Activated CD4-positive, alpha-beta T cell treated with anti-CD3 and anti-CD28 coated beads for 4 hours (primary cell): ENCODE data around the gene COQ10A.
"Not testable (repeated sequence)": the region's sequence is repeated elsewhere in the genome, so short reads cannot be mapped to it uniquely, and the experiment has no call there.

Experiments
- DNase-seq, 2 donors: peaks; one replicate each; pipeline ENCODE4 v3.0.0-alpha.2; 2020

Gene COQ10A

DNA sequence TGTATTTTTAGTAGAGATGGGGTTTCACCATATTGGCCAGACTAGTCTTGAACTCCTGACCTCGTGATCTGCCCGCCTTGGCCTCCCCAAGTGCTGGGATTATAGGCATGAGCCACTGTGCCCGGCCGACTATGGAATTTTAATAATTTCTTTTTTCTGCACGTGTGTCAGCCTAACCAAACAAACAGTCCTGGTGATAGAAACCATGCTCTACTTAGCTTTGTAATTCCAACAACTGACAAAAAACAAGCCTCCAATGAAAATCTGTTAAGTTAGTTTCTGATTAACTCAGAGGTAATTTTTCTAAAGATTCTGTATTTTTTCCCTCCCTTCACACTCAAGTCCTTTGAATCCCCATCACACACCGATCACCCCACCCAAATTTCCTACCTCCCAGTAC is 15.3 kb downstream of the COQ10A start:
- DNase-seq, result no peak

DNA sequence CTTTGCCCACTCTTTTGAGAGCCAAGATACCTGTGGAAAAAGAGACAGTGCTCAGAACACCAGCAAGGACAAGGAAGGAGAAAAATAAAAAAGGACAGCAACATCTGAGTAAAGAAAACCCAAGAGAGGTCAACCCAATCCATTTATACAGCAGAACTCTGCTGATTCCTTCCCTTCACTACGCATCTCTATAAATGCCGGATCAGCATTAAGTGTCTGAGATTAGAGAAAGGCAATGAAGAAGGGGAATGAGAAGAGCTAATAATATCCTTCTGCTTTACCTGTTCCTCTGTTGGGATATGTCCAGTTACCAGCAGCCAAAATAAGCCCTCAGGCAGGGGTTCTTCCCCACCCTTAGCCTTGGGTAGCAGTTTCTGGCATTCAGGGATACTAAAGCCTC is 15.8 kb downstream of the COQ10A start:
- DNase-seq, result no peak

GRCh38 chr12:56284263-56284662 is 17.5 kb downstream of the COQ10A start:
- not testable (repeated sequence) for DNase-seq

GRCh38 chr12:56286044-56286830 is 19.5 kb downstream of the COQ10A start:
- no peak for DNase-seq

GRCh38 chr12:56288705-56289387 is 22.1 kb downstream of the COQ10A start:
- no peak for DNase-seq

GRCh38 chr12:56293795-56294194 is 27.1 kb downstream of the COQ10A start:
- no peak for DNase-seq

DNA sequence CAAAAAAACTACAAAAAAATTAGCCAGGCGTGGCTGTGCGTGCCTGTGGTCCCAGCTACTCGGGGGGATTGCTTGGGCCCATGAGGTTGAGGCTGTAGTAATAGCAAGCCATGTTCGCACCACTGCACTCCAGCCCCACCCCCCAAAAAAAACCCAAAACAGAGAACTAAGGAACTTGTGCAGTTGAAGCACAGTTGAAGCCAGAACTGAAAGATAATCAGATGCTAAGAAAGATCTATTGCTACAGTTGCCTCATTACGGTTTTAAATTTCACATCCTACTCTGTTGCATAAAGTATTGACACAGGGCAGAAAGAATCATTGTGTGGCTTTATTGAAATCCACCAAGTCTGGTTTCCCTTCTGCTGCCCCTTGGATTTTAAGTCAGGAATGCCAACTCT is 29.6 kb downstream of the COQ10A start:
- DNase-seq, result no peak

- DNase-seq, result no peak
Measured at GRCh38 chr12:56297400-56297799, 30.7 kb downstream of the COQ10A start.

DNA sequence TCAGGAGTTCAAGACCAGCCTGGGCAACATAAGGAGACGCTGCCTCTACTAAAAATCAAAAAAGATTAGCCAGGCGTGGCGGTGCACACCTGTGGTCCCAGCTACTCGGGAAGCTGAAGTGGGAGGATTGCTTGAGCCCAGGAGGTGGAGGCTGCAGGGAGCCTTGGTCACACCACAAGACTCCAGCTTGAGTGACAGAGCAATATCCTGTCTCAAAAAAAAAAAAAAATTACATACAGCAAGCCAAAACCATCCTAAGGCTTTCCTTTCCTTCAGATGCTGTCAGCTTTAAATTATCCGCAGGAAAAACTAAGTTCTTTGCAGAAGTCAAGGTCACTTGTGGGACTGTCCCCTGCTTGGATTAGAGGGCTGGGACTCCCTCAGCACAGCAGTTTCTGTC is 32.1 kb downstream of the COQ10A start:
- DNase-seq, result no peak

DNA sequence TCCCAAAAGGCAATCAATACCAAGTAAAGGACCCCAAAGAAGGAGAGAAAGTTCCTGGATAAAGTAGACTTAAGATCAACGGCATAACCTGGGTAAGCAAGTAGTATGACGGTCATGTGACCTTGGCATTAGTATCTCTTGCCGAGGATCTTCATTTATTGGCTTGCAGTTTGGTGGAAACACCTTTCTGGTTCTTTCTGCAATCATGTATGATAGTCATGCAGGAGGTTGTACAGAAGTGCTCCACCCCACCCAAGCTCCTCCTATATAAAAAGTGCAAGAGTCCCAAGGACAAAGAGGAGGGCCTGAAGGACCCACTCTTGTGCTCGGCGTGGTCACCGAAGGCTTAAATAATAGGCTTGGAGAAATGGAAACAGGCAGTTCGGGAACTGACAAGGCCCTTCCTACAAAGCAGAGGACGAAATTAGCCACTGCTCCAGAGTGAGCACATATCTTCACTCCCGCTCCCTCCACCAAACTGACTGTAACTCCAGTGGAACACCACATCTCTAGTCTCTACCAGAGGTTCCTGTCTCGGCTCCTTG is 32.6 kb downstream of the COQ10A start:
- peak; percentile 25 to 26 for DNase-seq

DNA sequence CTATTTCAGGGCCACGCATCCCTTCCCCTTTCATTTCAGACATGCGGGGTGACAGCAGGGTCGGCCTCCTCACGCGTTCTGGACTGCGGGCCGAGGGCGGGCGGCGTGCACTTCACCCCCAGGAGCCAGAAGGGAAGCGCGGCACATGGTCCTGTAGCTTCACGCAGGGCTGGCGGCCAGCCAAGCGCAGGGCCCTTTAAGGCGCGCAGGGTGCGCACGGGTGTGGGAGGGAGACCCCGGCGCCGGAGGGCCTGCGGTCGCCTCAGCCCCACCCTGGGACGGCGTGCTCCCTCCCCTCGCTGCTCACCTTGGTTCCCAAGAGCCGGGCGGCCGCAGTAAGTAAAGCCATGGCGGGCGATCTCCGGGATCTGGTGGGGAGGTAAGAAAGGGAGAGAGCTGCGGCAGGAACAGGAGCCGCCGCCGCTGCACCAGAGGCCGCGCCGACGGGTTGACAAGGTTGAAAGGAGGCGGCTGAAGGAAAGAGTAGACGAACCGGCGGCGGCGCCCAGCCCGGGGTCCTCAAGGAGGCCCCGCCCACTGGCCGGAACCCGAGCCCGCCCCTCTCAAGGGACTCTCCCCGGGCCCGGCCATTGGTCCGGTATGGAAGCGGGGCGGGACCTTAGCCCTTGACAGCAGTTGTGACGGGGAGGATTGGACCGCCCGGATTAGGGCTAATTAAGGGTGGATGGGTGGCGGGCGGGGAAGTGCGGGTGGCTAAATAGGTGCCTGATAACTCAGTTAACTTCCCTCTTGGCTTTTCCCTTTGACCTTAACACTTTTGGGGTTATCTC is 33.3 kb downstream of the COQ10A start, which contains the start of gene CS:
TSS of gene CS (minus strand) at position 478 of the 791 bp plus-strand sequence. CDS start at position 349, 129 bp downstream.
- DNase-seq, result peak; percentile 98 to 99

DNA sequence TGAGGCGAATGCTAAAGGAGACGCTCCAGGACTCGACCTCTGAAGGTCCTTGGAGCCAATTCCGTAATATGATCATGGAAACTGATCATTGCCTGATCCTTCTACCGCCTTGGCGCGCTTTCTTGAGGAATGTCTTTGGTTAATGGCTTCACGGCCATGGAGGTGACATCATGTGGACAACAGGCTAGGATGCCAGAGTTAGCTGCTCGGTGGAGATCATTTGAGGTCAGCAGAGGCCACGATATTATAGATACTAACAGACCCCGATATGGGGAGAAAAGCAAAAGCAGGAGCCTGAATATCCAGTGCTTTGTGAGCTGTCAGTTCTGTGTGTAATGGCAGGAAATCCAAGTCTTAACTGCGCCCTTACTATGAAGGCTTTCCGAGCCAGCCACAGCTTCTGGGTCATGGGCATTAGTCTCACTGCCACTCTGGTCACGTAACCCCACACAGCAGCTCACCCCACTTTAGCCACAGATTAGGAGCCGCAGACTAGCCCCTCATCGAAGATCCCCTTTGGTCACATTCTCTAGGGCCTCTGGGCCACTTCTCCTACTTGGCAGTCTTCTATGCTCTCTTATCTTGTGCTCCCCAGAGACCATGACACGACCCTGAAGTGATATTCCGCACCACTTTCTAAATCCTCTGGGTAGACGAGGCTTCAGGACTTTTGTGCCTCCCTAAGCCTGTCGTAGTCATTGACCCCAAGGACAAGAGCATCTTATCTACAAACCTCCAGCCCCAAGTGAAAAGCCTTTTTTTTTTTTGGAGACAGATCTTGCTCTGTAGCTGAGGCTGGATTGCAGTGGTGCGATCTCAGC is 34.1 kb downstream of the COQ10A start:
- no peak for DNase-seq

DNA sequence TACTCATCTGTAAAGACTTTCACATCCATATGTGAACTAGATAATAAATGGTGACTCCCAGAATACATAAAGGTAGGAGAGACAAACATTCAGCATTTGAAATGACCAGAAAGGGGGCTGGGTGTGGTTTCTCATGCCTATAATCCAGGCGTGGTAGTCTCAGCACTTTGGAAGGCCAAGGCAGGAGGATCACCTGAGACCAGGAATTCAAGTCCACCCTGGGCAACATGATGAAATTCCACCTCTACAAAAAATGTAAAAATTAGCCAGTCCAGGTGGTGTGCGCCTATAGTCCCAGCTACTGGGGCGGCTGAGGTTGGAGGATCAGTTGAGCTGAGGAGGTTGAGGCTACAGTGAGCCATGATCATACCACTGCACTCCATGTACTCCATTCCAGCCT is 37.5 kb downstream of the COQ10A start:
- no peak for DNase-seq

DNA sequence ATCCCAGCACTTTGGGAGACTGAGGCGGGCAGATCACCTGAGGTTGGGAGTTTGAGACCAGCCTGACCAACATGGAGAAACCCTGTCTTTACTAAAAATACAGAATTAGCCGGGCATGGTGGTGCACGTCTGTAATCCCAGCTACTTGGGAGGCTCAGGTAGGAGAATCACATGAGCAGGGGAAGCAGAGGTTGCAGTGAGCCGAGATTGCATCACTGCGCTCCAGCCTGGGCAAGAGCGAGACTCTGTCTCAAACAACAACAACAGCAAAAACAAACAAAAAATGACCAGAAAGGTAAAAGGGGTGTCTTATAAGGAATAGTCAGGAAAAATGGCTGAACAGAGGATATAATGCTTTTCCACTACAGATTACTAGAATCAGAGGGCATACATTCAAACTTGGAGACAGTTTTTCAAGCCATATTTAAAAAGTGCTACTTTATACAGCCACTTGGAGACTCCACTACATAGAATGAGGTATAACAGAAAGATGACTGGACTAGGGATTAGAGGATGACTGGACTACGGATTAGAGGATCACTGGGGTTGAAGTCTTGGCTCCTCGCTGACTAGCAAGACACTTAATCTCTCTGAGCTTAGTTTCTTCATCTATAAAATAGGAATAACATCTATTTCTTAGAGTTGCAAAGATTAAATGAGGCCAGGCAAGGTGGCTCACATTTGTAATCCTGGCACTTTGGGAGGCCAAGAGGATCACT is 38.3 kb downstream of the COQ10A start:
- no peak for DNase-seq

GRCh38 chr12:56307221-56307965 is 40.7 kb downstream of the COQ10A start:
- no peak for DNase-seq

DNA sequence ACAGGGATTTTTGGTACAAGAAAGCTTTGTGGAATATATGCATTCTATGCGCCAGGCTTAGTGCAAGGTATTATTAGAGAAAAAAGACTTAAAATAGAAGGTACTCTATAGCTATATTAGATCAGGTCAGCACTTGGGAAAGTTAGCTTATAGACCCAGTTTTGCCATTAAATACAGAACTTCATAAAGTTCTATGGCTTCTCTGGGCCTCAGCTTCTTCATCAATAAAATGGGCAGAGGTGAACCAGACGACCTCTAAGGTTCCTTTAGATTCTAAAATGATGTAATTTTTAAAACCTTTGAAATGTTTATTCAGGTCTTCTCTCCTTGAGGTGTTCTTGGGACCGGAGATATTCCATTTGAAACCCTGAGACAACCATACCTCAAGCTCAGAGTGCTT is 42.0 kb downstream of the COQ10A start:
- no peak for DNase-seq

DNA sequence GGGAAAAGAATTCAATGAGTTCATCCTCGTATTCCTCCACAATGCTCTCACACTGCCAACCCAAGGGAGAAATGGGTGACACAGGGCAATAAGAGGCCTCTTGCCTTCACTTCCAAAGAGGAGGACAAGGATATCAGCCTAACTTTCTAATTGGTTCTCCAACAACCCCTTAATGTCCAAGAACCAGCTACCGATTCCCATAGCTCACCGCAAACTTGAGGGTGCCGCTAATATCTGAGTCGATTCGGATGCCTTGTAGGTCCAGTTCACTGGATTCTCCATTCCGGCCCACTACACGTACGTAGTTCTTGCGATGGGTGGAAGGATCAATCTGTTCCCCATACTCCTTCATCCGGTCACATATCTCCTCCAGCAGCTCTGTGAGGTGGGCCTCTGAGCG is 44.3 kb downstream of the COQ10A start:
- no peak for DNase-seq

- no peak for DNase-seq
Measured at GRCh38 chr12:56315249-56315621, 48.5 kb downstream of the COQ10A start.

DNA sequence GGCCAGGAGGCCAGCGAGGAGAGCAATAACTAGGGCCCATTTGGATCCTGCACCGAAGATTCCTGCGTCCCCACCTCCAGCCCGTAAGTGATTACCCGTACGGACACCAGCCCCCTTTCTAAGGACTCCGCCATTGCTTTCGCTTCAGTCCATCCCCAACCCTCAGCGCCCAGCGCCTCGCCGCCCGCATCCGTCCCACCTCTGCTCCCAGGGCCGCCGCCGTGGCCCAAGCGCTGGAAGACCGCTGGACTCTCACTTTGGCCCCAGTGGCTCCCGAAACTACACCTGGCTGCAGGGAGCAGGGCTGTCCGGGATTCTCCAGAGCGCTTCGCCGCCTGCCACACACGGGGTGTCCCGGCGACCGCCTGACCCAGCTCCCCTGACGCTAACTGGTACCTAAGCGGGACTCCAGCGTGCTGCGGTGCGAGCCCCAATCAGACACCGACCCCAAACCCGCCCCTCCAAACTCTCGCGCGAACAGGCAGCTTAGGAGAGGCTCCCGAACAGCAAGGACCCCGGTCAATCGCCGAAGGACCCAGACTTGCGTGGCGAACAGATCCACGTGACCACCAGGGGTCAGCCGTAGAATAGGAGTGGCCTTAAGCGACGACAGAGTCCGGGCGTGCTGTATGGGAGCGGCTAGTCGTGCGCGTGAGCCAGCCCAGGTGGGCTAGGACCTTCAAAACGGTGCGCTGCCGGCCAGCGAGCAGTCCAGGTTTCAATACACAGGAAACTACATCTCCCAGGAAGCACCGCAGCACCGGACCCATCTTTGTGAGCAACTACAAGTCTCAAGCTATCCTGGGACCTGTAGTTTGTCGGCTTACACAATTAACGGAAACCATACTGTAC is 49.1 kb downstream of the COQ10A start, which contains the start of gene CNPY2:
TSS of gene CNPY2 (minus strand) at position 367 of the 852 bp plus-strand sequence. CDS start 771 bp downstream, outside the sequence.
- DNase-seq, result peak; percentile 91 to 92

DNA sequence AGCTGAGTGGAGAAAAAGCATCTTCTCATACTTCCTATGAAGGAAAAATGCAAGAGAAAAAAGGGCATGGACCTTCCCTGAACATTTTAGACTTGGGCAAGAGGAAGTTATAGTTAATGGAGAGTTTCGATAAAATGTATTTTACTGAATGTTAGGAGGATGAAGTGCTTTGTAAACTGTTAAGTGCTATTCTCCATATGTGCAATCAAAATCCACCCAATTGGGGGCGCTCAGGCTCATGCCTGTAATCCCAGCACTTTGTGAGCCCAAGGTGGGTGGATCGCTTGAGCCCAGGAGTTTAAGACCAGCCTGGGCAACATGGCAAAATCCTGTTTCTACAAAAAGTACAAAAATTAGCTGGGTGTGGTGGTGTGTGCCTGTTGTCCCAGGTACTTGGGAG is 50.9 kb downstream of the COQ10A start:
- no peak for DNase-seq
